ENCODE data around the gene SEMA5A. TPM values are rescaled to one million over a fixed set of nuclear protein-coding genes. Genes with fewer than 3 reads are reported as not detected.

The SEMA5A gene
- polyA plus RNA-seq, 3 donors = not detected

- peaks cover 9 to 43% (median 36%) of the 10 kb centered on the region in 7 donors for H3K9me3 Mint-ChIP-seq
Observed at GRCh38 chr5:9025942-9026341, 519.9 kb downstream of the SEMA5A start.

GRCh38 chr5:9020996-9021395 lies 524.9 kb downstream of the SEMA5A start:
- Histone ChIP-seq H3K27me3 (ENCODE audit: control insufficient read depth in 2 of 2, insufficient read depth in 2 of 2, low read length in 2 of 2) (no peaks in the 10 kb centered on the region), H3K4me3 (replicated peaks in 1 of 3; ENCODE audit: low read depth in 2 of 3, low read length in 3 of 3) (no peak overlapping the region), H4K20me1 (ENCODE audit: insufficient read depth, low read length) (no peaks in the 10 kb centered on the region), H3K9me3 (replicated peaks in 1 of 2; ENCODE audit: control insufficient read depth in 1 of 2, insufficient read depth in 1 of 2, low read length in 2 of 2) (peaks cover 12 to 18% of the 10 kb centered on the region in 2 donors), H2AFZ (ENCODE audit: insufficient read depth, low read depth, low read length, poor library complexity, severe bottlenecking) (no peak overlapping the region), H3K36me3 (replicated peaks in 1 of 2; ENCODE audit: control insufficient read depth in 1 of 2, insufficient read depth in 2 of 2, low read length in 2 of 2) (no peaks in the 10 kb centered on the region), H3K4me2 (replicated peaks; ENCODE audit: extremely low read depth, low read length, poor library complexity, severe bottlenecking) (no peak overlapping the region), H3K27ac (ENCODE audit: low read depth in 1 of 2, low read length in 2 of 2) (no peak overlapping the region), H3K4me1 (ENCODE audit: control insufficient read depth in 1 of 2, insufficient read depth in 2 of 2, low read length in 2 of 2) (no peaks in the 10 kb centered on the region), H3K79me2 (ENCODE audit: insufficient read depth, low read length) (no peaks in the 10 kb centered on the region), H3K9ac (ENCODE audit: insufficient read depth, low read length, poor library complexity, severe bottlenecking) (no peak overlapping the region)
- Mint-ChIP-seq H3K27me3 (ENCODE audit: low read depth in 3 of 3) (peaks cover 0 to 2% (median 0%) of the 10 kb centered on the region in 3 donors), H3K4me3 (no peak overlapping the region), H3K27ac (no peak overlapping the region), H3K4me1 (no peaks in the 10 kb centered on the region), H3K36me3 (no peaks in the 10 kb centered on the region), H3K9me3 (peaks cover 2 to 36% (median 23%) of the 10 kb centered on the region in 7 donors)
- no peak for DNase-seq
- WGBS (ENCODE audit: insufficient coverage) = 100% methylated on average over 1 of the region's 1 CpG
- intact Hi-C loops (cut with micrococcal nuclease) = no loop called here
- no peak for TF ChIP-seq CTCF (IDR thresholded peaks at IDR 0.05)

More at GRCh38 chr5:9025942-9026341, 519.9 kb downstream of the SEMA5A start:
- peaks cover 24 to 45% of the 10 kb centered on the region in 2 donors for H3K9me3 ChIP-seq (replicated peaks in 1 of 2; ENCODE audit: control insufficient read depth in 1 of 2, insufficient read depth in 1 of 2, low read length in 2 of 2)
- H3K4me3 Mint-ChIP-seq = no peak overlapping the region
- H3K36me3 Mint-ChIP-seq = no peaks in the 10 kb centered on the region
- intact Hi-C loops (cut with micrococcal nuclease) = no loop called here
- no peak overlapping the region for H3K9ac ChIP-seq (ENCODE audit: insufficient read depth, low read length, poor library complexity, severe bottlenecking)
- H3K27me3 ChIP-seq (ENCODE audit: control insufficient read depth in 2 of 2, insufficient read depth in 2 of 2, low read length in 2 of 2) = no peaks in the 10 kb centered on the region
- H3K27ac Mint-ChIP-seq = no peak overlapping the region
- no peak overlapping the region for H3K4me3 ChIP-seq (replicated peaks in 1 of 3; ENCODE audit: low read depth in 2 of 3, low read length in 3 of 3)
- peaks cover 0 to 2% (median 0%) of the 10 kb centered on the region in 3 donors for H3K27me3 Mint-ChIP-seq (ENCODE audit: low read depth in 3 of 3)
- no peaks in the 10 kb centered on the region for H3K4me1 ChIP-seq (ENCODE audit: control insufficient read depth in 1 of 2, insufficient read depth in 2 of 2, low read length in 2 of 2)
- H3K4me2 ChIP-seq (replicated peaks; ENCODE audit: extremely low read depth, low read length, poor library complexity, severe bottlenecking) = no peak overlapping the region
- no peaks in the 10 kb centered on the region for H4K20me1 ChIP-seq (ENCODE audit: insufficient read depth, low read length)
- no peaks in the 10 kb centered on the region for H3K79me2 ChIP-seq (ENCODE audit: insufficient read depth, low read length)
- H3K36me3 ChIP-seq (replicated peaks in 1 of 2; ENCODE audit: control insufficient read depth in 1 of 2, insufficient read depth in 2 of 2, low read length in 2 of 2) = no peaks in the 10 kb centered on the region
- TF ChIP-seq CTCF (IDR thresholded peaks at IDR 0.05) = no peak
- H3K27ac ChIP-seq (ENCODE audit: low read depth in 1 of 2, low read length in 2 of 2) = no peak overlapping the region
- DNase-seq = no peak
- H3K4me1 Mint-ChIP-seq = no peaks in the 10 kb centered on the region
- no peak overlapping the region for H2AFZ ChIP-seq (ENCODE audit: insufficient read depth, low read depth, low read length, poor library complexity, severe bottlenecking)
